HG03025 (cell line): ENCODE results near the gene PNLIPRP3.
"Not testable (repeated sequence)": the region's sequence is repeated elsewhere in the genome, so short reads cannot be mapped to it uniquely, and the experiment has no call there.

Source experiments
- ATAC-seq: cut with Tn5 transposase; IDR thresholded peaks from one replicate; pipeline ENCODE4 v1.9.1; 2021; ENCODE audit warnings: mild to moderate bottlenecking, moderate library complexity; ENCODE audit not compliant: unreplicated experiment, low FRiP score

PNLIPRP3 gene

DNA sequence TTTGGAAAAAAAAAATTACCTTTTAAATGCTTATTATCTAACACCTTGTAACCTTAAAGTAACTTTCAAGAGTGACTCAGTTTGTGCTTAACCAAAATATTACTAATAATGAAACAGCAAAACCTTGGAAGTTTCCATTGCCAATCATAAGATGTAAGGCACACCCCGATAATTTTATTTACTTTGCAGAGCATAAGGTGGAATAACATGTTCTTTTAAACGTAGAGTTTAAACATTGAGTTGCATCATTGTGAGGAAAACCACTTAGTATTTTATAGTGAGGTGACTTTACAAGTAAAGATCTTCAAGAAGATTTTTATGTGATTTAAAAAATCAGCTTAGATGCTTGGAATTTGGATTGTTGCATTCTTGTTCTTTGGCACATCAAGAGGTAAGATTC lies at the start of gene PNLIPRP3:
TSS of gene PNLIPRP3 (plus strand) at position 177 of the 400 bp plus-strand sequence. CDS start at position 343, 166 bp downstream.
- no peak for ATAC-seq

DNA sequence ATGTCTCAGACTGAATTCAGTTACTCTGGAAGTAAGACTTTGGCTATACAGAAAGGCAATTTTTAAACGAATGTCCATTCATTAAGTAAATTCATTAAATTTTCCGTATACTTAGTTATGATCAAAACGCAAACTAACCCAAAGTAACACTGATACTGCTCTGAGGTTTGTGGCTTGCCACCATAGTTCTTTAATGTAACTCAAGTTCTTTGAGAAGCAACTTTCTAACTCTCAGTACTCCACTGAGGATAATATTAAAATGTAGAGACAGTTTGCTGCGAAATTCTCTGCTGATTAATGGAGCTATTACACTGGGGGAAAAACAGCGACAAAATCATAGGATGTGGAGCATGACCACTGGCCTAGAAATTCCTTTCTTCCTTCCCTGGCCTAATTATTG lies 45.4 kb upstream of the PNLIPRP3 start:
- ATAC-seq: no peak

DNA sequence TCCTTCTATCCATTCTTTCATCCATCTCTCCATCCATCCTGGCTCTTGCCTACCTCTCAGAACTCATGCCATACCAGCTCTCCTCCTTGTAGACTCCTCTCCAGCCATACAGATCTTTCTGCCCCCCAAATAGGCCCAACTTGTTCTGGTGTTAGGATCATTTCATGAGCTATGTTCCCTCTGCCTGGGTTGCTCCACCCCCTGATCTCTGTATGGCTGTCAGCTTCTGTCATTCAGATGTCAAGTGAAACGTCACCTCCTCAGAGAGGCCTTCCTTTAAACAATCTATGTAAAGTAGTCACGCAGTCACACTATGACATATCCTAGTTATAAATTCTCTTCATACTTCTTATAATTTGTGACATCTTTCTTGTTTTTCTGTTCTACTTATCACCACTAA lies 42.3 kb upstream of the PNLIPRP3 start:
- ATAC-seq: no peak

DNA sequence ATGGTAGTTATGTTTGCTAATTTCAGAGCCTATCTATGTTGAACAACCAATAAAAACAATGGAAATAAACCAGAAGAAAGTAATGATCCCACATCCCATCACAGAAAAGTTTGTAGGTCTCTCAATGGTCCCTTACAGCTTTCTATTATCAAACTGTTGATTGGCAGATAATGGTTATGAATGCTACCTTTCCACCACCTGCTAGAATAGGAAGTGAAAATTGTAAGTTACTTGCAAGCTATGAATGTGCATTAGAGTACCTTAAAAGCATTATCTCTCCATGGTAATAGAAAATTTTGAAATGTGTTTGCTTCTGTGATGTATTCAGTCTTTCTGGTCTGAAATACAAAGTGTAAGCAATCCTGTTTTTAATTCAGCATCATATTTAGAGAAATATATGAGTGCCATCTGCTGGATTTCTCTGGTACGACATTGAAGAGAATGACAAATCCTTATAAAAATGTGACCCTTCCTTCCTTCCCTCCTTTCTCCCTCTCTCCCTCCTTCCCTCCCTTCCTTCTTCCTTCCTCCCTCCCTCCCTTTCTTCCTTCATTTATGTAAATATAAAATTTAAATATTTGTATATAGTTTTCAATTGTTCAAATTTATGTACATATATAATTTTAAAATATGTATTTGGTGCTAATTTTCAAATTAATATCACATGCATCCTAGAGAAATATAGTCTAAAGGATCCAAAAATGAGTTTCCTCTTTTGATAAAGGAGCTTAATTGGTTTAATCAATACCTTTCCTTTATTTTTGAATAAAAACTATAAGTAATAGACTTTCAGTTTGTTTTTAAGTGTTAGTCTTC lies 41.4 kb upstream of the PNLIPRP3 start:
- peak; percentile 63 for ATAC-seq

DNA sequence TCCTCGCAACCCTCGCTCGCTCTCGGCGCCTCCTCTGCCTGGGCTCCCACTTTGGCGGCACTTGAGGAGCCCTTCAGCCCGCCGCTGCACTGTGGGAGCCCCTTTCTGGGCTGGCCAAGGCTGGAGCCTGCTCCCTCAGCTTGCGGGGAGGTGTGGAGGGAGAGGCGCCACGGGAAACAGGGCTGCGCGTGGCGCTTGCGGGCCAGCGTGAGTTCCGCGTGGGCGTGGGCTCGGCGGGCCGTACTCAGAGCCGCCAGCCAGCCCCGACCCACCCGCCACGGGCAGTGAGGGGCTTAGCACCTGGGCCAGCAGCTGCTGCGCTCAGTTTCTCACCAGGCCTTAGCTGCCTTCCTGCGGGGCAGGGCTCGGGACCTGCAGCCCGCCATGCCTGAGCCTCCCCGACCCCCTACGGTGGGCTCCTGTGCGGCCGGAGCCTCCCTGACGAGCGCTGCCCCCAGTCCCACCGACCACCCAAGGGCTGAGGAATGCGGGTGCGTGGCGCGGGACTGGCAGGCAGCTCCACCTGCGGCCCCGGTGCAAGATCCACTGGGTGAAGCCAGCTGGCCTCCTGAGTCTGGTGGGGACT lies 34.3 kb upstream of the PNLIPRP3 start:
- not testable (repeated sequence) for ATAC-seq

DNA sequence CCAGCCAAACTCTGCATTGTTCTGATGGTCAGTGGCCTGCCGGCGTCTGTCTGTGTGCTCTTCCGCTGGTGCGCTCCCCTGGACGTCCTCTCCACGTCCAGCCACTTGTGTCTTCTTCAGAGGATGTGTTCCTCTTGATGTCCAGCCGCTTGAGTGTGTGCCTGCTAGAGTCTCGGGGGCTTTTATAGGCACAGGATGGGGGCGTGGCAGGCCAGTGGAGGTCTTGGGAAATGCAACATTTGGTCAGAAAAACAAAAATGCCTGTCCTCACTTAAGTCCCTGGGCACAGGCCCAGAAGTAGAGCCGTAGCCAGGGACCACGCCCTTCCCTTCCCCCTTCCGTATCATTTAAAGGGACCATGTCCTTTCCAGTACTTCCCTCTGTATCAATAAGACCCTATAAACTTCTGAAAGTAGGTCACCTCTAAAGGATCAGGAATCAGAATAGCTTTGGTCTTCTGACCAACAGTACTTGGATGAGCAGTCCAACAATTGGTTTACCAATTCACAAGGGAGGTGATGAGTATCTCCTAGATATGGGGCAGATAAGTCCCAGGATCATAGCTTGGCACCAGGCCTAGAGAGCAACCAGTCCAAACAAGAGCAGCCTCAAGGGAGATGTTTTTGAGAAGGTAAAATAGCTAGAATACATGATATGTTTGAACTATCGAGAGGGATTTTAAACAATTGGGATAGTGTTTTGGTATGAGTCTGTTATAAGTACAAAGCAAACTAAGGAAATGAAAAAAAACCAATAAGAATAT lies 32.2 kb upstream of the PNLIPRP3 start:
- ATAC-seq: no peak

DNA sequence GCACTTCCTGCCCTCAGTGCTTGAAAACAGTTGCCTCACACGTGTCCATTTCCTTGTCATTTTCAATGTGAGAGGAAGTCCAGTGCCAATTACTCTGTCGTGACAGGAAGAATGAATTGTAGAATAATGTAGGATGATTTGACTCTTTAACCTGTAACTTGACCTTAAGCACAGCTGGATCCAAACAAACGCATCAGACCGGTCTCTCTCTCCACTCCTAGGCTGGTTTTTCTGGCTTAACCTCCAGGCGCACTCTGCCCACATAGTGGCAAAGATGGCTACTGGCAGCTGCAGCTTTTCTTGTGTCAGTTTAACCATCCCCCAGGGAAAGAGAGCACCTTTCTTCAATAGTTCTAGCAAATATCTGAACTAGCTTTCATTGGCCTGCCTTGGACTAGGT lies 29.4 kb upstream of the PNLIPRP3 start:
- no peak for ATAC-seq

DNA sequence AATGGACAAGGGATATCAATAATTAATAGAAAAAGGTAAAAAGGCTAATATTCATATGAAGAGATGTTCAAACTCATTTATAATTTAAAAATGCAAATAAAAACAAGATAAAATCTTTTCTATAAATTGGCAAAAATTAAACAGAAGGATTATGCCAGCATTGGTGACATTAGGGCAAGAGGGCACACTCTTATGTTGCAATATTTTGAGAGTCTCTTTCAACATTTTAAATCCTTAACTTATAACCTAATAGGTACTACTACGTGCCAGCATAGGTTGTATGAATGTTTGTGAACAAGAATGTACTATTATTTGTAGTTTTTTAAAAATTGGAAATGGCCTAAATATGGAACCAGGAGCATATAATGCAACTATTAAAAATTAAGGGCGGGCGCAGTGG lies 24.8 kb upstream of the PNLIPRP3 start:
- ATAC-seq: no peak

DNA sequence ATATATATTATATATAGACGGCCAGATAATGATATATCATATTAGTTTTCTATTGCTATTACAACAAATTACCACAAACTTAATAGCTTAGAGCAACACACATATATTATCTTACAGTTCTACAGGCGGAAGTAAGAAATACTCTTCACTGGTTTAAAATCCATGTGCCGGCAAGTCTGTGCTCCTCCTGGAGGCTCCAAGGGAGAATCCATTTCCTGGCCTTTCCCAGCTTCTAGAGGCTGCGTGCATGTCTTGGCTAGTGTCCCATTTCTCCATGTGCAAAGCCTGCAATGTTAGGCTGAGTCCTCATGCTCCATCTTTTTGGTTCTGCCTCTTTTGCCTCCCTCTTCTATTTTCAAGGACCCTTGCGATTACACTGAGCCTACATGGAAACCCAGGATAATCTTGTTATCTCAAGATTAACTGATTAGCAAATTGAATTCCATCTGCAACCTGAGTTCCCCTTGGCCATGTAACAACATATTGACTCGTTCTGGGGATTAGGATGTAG lies 23.9 kb upstream of the PNLIPRP3 start:
- ATAC-seq: no peak

DNA sequence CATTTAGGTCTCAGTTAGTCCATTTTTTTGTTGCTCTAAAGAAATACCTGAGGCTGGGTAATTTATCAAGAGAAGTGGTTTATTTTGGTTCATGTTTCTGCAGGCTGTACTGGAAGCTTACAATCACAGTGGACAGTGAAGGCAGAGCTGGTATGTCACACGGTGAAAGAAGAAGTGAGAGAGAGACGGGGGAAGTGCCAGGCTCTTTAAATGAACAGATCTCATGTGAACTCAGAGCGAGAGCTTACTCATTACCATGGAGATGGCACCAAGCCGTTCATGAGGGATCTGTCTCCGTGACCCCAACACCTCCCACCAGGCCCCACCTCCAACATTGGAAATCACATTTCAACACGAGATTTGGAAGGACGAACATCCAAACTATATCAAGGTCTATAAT lies 18.9 kb upstream of the PNLIPRP3 start:
- ATAC-seq: peak; percentile 79

DNA sequence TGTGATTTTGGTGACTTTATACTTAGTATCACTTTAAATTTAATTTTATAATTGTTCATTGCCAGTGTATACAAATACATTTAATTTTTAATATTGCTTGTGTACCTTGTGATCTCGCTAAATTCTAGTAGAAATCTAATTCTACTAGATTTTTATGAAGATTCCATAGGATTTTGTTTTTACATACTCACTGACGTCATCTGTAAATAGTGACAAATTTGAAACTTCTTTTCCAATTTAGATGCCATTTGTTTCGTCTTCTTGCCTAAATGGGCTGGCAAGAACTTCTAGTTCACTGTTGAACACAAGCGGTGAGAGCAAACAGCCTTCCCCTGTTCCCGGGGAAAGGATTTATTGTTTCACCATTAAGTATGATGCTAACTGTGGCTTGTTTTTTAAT lies 17.3 kb upstream of the PNLIPRP3 start:
- ATAC-seq: no peak

DNA sequence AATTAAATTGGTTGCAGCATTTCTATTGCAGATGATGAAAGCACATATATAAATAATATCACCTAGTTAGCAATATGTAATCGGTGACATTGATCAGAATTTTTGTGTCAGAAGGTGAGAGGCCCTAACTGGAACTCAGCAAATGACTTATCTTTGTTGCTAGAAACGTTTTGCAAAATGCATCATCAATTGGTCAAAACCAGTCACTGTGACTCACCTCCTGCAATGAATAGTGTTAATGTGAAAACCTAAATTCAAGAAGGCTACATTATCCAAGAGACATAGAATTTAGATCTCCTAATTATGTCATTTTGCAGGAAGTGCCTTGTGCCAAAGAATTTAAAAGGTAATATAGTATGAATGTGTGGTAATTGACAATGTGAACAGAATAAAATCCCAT lies 9.8 kb upstream of the PNLIPRP3 start:
- ATAC-seq: no peak

DNA sequence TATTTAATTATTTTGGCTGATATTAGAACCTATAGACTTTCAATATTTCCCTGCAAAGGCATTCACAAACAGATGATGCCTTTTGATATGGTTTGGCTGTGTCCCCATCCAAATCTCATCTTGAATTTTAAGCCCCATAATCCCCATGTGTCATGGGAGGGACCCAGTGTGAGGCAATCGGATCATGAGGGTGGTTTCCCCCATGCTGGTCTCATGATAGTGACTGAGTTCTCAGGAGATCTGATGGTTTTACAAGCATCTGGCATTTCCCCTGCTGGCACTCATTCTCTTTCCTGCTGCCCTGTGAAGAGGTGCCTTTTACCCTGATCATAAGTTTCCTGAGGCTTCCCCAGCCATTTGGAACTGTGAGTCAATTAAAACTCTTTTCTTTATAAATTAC lies 9.3 kb upstream of the PNLIPRP3 start:
- no peak for ATAC-seq

DNA sequence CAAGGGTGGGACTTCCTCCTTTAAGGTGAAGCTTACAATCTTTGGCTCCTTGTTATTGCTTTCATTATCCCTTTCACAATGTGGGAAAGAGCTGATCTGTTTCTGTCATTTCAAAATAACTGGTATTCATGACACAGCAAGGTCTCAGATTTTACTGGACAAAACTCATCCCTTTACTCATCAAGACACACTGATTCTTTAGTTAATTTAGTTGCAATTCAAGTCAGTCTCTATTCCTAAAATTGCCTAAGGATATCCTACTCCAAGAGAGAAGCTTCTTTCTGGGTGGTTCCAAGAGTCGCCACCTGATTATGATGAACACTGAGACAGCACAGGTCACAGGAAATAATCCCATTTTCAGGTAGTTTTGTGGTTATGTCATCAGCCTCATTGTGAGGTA lies 5.8 kb upstream of the PNLIPRP3 start:
- ATAC-seq: no peak

DNA sequence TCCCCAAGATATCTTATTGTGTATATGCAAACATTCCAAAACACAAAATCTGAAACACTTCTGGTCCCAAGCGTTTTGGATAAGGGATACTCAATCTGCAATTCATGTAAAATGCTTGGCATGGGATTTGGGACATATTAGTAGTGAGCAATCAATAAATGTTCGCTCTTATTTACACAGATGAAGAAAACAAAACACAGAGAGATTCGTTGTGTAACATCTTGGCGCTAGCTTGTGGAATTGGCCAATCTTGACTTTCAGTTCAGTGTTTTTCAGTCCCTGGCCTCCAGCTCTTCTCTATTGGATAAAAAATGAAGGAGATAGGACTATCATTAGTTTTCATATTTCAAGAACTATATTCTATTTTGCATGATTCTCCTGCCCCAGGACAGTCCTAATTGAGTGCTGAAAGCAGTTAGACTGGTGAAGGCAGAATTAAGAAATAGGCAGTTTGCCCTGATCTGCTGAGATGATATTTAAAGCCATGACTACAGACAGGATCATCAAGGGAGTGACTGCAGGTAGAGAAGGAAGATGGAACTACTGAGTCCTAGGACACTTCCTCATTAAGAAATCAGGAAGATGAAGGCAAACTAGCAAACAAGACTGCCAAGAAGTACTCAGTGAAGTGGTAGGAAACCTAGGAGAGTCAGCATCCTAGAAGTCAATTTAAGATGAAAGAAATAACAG lies 1.8 kb downstream of the PNLIPRP3 start:
- ATAC-seq: no peak

DNA sequence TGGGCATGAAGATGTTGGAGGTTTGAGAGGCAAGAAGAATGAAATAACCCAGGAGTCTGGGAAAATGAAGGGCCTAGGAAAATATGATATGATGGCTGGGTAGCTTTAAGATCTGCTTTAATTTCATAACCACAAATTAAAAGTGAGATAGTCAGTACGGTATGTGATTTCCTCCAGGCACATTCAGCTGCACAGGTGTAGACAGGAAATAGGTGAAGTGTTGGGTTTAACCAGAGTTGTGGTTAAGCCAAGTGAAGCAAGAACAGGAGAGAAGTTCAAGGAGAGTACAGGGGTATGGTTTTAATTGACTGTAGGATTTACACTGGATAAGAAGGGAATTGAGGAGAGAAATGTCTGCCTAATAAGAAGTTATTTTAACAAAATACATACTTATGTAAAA lies 2.6 kb downstream of the PNLIPRP3 start:
- ATAC-seq: no peak

DNA sequence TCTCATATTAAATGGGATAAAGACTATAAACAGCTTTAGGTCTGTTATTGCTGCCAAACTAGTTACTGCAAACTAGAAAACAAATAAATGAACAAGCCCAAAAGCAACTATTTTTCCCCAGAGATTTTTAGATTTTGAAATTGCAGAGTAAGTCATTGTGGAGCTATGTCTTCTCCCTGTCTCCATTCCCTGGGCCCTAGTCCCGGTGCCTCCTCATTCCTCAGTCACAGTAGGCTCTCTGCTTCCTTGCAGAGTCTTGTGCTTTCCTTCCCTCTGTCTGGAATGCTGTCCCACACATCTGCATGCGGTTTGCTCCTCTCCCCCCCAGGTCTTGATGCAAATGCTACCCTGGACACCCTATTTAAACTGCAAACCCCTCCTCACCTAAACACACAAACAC lies 4.0 kb downstream of the PNLIPRP3 start:
- ATAC-seq: no peak

DNA sequence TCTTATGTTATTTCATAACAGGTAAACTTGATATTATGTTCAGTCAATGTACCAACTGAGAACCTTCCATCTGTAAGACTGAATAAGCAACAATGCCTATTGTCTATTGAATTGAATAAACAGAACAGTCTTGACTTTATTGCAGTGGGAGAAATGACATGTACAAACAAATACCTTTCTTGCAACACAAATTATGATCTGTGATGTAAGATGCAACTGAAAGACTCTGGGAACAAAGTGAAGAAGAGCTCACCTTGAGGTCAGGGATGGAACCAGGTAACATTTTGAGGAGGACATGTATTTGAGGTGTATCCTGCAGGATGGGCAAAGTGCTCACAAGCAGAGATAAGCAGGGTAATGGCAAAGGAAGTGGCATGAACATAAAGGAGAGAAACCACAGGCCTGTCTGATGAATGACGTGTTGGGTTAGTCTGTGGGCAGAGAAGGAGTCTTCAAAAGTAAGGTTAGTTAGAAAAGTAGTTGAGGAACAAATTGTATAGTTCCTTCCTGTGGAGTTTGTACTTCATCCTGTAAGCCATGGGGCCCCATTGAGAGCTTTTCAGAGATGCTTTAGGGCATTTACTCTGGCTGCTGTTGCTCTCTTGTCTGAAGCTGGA lies 9.5 kb downstream of the PNLIPRP3 start:
- ATAC-seq: no peak

DNA sequence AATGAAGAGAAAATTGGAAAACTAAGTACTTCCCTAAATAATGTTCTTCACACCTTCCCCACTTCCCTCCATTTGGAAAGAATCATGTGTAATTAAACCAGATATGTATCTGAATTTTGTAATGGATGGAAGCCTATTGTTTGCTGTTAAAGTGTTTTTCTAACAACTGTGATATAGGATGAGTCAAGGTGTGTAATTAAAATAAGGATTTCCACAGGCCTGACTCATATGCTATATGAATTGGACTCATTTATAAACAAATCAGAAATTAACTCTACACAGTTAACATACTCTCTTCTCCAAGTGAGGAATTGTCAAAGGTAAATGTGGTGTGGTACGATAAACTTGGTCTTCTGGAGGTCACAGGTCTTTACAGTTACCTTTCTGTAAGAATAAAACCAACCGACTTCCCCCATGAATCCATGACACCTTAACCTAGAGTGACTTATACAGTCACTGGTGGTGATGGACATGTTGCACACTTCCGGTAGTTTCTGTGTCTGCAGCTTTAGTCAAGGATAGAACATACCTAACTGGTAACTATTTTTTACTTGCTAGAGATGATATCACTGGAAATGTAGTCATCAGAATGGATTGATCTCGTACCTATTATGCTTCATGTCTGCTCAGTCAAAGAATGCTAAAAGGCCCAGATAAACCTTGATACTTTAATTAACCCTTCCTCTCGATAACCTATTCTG lies 12.8 kb downstream of the PNLIPRP3 start:
- ATAC-seq: no peak
